Neutrophil (primary cell): ENCODE data around the gene FOXK2.
A peak's percentile ranks its signal among the peaks of the same experiment; 100 is the strongest.

Experiments
- H3K27ac ChIP-seq: fragments of 200-600 bp; sonication (generic); 2 replicates; pipeline ENCODE4 v1.5.1; 2016; ENCODE audit warnings: mild to moderate bottlenecking, moderate library complexity
- H3K27me3 ChIP-seq: fragments of 200-600 bp; sonication (generic); 2 replicates; pipeline ENCODE4 v1.6.0; 2016; ENCODE audit warnings: mild to moderate bottlenecking
- H3K36me3 ChIP-seq: fragments of 200-600 bp; sonication (generic); 2 replicates; pipeline ENCODE4 v1.5.1; 2017
- H3K4me1 ChIP-seq, 2 experiments: fragments of 200-600 bp in 1 of 2; sonication (generic) in 1 of 2; 1 replicate in 1 of 2; 2 replicates in 1 of 2; pipeline versions ENCODE4 v1.5.1 to v1.6.1; 2013 to 2016; ENCODE audit warnings: low read depth in 1 of 2, low read length in 1 of 2, mild to moderate bottlenecking in 1 of 2, moderate library complexity in 1 of 2; ENCODE audit not compliant: control insufficient read depth in 1 of 2, insufficient read depth in 1 of 2
- H3K4me3 ChIP-seq, 2 experiments: fragments of 200-600 bp in 1 of 2; sonication (generic) in 1 of 2; 1 replicate in 1 of 2; 2 replicates in 1 of 2; pipeline ENCODE4 v1.5.1; 2013 to 2016; ENCODE audit warnings: low read depth in 1 of 2, low read length in 1 of 2, mild to moderate bottlenecking in 1 of 2, moderate library complexity in 1 of 2
- H3K9me3 ChIP-seq: fragments of 200-600 bp; sonication (generic); 2 replicates; pipeline ENCODE4 v1.5.1; 2016
- TF ChIP-seq, protein P1 (sequence below): fragments of 200-600 bp; sonication (generic); IDR thresholded peaks from 2 replicates; pipeline ENCODE4 v1.5.1; 2016; ENCODE audit warnings: antibody characterized with exemption

Gene FOXK2

GRCh38 chr17:82595893-82596292 is 76.4 kb downstream of the FOXK2 start:
- Histone ChIP-seq H3K9me3 (no peaks in the 10 kb centered on the region), H3K27me3 (no peaks in the 10 kb centered on the region), H3K36me3 (peaks cover 54% of the 10 kb centered on the region), H3K27ac (peak overlapping the region; percentile 9), H3K4me1 (peaks cover 32% of the 10 kb centered on the region in 2 experiments), H3K4me3 (no peak overlapping the region)
- TF ChIP-seq, protein P1, sequence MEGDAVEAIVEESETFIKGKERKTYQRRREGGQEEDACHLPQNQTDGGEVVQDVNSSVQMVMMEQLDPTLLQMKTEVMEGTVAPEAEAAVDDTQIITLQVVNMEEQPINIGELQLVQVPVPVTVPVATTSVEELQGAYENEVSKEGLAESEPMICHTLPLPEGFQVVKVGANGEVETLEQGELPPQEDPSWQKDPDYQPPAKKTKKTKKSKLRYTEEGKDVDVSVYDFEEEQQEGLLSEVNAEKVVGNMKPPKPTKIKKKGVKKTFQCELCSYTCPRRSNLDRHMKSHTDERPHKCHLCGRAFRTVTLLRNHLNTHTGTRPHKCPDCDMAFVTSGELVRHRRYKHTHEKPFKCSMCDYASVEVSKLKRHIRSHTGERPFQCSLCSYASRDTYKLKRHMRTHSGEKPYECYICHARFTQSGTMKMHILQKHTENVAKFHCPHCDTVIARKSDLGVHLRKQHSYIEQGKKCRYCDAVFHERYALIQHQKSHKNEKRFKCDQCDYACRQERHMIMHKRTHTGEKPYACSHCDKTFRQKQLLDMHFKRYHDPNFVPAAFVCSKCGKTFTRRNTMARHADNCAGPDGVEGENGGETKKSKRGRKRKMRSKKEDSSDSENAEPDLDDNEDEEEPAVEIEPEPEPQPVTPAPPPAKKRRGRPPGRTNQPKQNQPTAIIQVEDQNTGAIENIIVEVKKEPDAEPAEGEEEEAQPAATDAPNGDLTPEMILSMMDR = no peak

DNA sequence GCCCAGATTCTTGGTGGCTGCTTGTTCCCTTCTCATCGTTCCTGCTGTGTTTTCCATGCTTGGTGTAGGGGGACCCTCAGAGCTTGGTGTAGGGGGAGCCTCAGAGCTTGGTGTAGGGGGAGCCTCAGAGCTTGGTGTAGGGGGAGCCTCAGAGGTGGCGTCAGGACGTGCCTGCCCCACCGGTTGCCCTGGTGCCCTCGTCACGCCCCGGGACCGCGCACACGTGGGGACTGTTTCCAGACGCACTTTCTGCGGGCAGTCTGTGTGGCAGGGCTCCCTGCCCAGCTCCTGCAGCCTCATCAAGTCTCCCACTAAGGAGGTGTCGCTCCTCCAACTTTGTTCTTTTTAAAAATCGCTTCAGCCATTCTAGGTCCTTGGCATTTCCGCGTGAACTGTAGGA is 76.8 kb downstream of the FOXK2 start:
- H3K27me3 ChIP-seq = no peaks in the 10 kb centered on the region
- H3K9me3 ChIP-seq = no peaks in the 10 kb centered on the region
- H3K4me3 ChIP-seq = no peak overlapping the region
- TF ChIP-seq, protein P1 = no peak
- H3K36me3 ChIP-seq = peaks cover 58% of the 10 kb centered on the region
- no peak overlapping the region for H3K27ac ChIP-seq
- peaks cover 27 to 28% of the 10 kb centered on the region in 2 experiments for H3K4me1 ChIP-seq

DNA sequence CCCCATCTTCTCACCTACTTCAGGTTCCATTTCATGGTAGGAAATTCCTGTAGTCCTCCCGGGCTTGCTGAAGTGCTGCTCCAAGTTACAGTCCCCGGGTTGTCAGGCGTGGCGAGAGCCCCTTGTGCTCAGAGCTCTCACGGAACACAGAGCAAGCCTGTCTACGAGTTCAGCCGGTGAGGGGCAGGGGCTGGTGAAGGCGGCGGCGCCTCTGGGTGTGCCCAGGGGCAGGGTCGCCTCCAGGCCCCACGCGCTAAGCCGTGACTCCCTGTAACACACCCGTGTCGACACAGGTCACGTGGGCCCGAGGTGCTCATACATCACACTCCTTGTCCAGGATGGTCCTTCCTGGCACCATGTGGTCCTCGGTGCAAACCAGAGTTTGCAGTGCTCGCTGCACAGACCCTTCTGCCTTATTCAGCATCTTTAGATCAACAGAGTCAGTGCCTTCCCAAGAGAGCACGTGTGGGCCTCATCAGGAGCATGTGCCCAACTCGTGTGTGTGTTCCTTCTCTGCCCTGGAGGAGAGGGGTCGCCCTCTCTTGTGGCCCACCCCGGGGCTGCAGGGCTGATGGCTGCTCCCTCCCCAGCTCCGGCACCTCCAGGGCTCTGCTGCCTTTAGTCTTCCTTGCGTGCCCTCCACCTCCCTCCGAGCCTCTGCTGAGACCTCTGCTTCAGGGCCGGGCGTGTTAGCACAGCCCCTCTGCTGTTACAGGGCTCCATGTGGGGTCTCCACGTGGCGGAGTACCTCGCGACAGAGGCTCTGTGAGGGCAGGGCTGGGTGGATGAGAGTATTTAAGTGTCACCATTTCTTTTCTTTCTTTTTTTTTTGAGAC is 77.5 kb downstream of the FOXK2 start:
- Histone ChIP-seq H3K4me1 (peaks cover 20 to 21% of the 10 kb centered on the region in 2 experiments), H3K9me3 (no peaks in the 10 kb centered on the region), H3K27me3 (no peaks in the 10 kb centered on the region), H3K36me3 (peaks cover 65% of the 10 kb centered on the region), H3K27ac (no peak overlapping the region), H3K4me3 (no peak overlapping the region)
- TF ChIP-seq, protein P1 = no peak

- Histone ChIP-seq H3K4me3 (no peak overlapping the region), H3K27me3 (no peaks in the 10 kb centered on the region), H3K27ac (no peak overlapping the region), H3K9me3 (no peaks in the 10 kb centered on the region), H3K36me3 (peaks cover 80% of the 10 kb centered on the region), H3K4me1 (peaks cover 6% of the 10 kb centered on the region in 2 experiments)
- TF ChIP-seq, protein P1 = no peak
Measured at GRCh38 chr17:82598256-82599119, 79.0 kb downstream of the FOXK2 start.

GRCh38 chr17:82599674-82600661 is 80.4 kb downstream of the FOXK2 start:
- no peaks in the 10 kb centered on the region for H3K9me3 ChIP-seq
- no peaks in the 10 kb centered on the region for H3K27me3 ChIP-seq
- peaks cover 91% of the 10 kb centered on the region for H3K36me3 ChIP-seq
- TF ChIP-seq, protein P1 = no peak
- no peak overlapping the region for H3K27ac ChIP-seq
- H3K4me3 ChIP-seq = no peak overlapping the region
- H3K4me1 ChIP-seq = peaks cover 0 to 5% of the 10 kb centered on the region in 2 experiments
